PC-9 (cell line): ENCODE measurements around the gene ISL2.

Experiments used
- EZH2 ChIP-seq: fragments of 200-600 bp; sonication (generic); IDR thresholded peaks from 2 replicates; pipeline ENCODE4 v1.8.0; 2017; ENCODE audit warnings: antibody characterized with exemption, low read depth
- TF ChIP-seq, protein P1 (sequence below): fragments of 200-600 bp; sonication (generic); conservative IDR thresholded peaks from 2 replicates; pipeline ENCODE4 v1.6.1; 2017; ENCODE audit warnings: mixed run types, antibody characterized with exemption, mild to moderate bottlenecking, moderate library complexity

DNA sequence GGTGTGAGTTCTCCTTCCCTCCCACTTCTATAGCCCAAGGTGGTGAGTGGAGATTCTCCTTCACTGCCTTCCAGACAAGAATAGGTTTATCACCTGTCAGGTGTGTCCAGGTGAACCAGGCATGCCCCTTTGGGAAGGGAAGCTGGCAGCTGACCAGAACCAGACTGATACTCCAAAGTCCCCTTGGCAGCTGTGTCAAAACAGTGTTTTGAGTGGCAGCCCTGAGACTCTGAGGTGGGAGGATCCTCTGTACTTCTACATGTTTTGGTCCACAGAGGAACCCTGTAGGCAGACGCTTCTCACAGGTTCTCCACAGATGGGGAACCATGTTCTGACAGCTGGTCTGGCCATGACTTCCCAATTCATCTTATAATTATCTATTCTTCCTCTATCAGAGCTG lies 30.1 kb downstream of the ISL2 start:
- TF ChIP-seq EZH2: no peak
- TF ChIP-seq, protein P1, sequence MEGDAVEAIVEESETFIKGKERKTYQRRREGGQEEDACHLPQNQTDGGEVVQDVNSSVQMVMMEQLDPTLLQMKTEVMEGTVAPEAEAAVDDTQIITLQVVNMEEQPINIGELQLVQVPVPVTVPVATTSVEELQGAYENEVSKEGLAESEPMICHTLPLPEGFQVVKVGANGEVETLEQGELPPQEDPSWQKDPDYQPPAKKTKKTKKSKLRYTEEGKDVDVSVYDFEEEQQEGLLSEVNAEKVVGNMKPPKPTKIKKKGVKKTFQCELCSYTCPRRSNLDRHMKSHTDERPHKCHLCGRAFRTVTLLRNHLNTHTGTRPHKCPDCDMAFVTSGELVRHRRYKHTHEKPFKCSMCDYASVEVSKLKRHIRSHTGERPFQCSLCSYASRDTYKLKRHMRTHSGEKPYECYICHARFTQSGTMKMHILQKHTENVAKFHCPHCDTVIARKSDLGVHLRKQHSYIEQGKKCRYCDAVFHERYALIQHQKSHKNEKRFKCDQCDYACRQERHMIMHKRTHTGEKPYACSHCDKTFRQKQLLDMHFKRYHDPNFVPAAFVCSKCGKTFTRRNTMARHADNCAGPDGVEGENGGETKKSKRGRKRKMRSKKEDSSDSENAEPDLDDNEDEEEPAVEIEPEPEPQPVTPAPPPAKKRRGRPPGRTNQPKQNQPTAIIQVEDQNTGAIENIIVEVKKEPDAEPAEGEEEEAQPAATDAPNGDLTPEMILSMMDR: no peak
